Prostate gland (tissue), 2 donors: ENCODE data around the gene PTPN2.

Source experiments
- CTCF ChIP-seq, 4 experiments: fragments of 200-600 bp in 2 of 4; fragments of 450-650 bp in 2 of 4; sonication (generic) in 2 of 4; IDR thresholded peaks; 1 replicate in 3 of 4; 2 replicates in 1 of 4; pipeline ENCODE4 v1.5.1; 2016 to 2019; ENCODE audit warnings: antibody characterized with exemption in 4 of 4, mild to moderate bottlenecking in 2 of 4, moderate library complexity in 2 of 4
- POLR2A ChIP-seq: fragments of 450-650 bp; IDR thresholded peaks from one replicate; pipeline ENCODE4 v1.6.1; 2016; ENCODE audit warnings: antibody characterized with exemption, mild to moderate bottlenecking

- TF ChIP-seq CTCF (IDR thresholded peaks at IDR 0.05), result no peak
- no peak for TF ChIP-seq POLR2A
Measured at GRCh38 chr18:12745095-12745795, 138.8 kb downstream of the PTPN2 start.
